Activated CD4-positive, alpha-beta T cell treated with anti-CD3 and anti-CD28 coated beads for 36 hours (primary cell): ENCODE measurements around the gene KCNE3. TPM values are rescaled to one million over a fixed set of nuclear protein-coding genes. Genes with fewer than 3 reads are reported as not detected.

Source experiments
- ATAC-seq: fragments of 200-7000 bp; cut with Tn5 transposase; one replicate; pipeline ENCODE4 v1.10.0; 2021; ENCODE audit warnings: mild to moderate bottlenecking, moderate library complexity
- CTCF ChIA-PET: fragments of 350-600 bp; sonication (Branson Sonifier 250); formaldehyde crosslinking; loops from one replicate; lab custom pipeline; 2021; ENCODE audit warnings: antibody characterized with exemption; lab: Charles Lee
- POLR2A ChIA-PET: fragments of 350-600 bp; sonication (Branson Sonifier 250); formaldehyde crosslinking; loops from one replicate; lab custom pipeline; 2021; ENCODE audit warnings: antibody characterized with exemption, inconsistent platforms; lab: Charles Lee
- DNase-seq: peaks from one replicate; pipeline ENCODE4 v3.0.0-alpha.2; 2020
- H3K27ac Mint-ChIP-seq: one replicate; pipeline ENCODE4 v1.8.0; 2021; ENCODE audit warnings: mixed read lengths
- H3K27me3 Mint-ChIP-seq: one replicate; pipeline ENCODE4 v1.8.0; 2021; ENCODE audit warnings: mixed read lengths
- H3K36me3 Mint-ChIP-seq: one replicate; pipeline ENCODE4 v1.8.0; 2021; ENCODE audit warnings: low read depth, mixed read lengths
- H3K4me1 Mint-ChIP-seq: one replicate; pipeline ENCODE4 v1.8.0; 2021; ENCODE audit warnings: mixed read lengths
- H3K4me3 Mint-ChIP-seq: one replicate; pipeline ENCODE4 v1.8.0; 2021; ENCODE audit warnings: mild to moderate bottlenecking, moderate library complexity, mixed read lengths
- H3K9me3 Mint-ChIP-seq: one replicate; pipeline ENCODE4 v1.8.0; 2021; ENCODE audit warnings: low read depth, mixed read lengths
- intact Hi-C, 2 experiments: fragments of 100-400 bp; cut with DNase I in 1 of 2; cut with micrococcal nuclease in 1 of 2; formaldehyde crosslinking; loops; one replicate each; pipeline versions ENCODE4 v1.14.2 to v1.15.1; 2022 to 2024; cut with DNase I, micrococcal nuclease
- total RNA-seq, 2 experiments: library from RNA; stranded (reverse); gene quantifications; one replicate each; pipeline ENCODE4 v1.2.3, GENCODE V29; 2021

KCNE3 gene
- total RNA-seq, 2 experiments from 2014 or later: not detected

GRCh38 chr11:74459584-74459983 lies 7.8 kb downstream of the KCNE3 start:
- Mint-ChIP-seq H3K36me3 (no peaks in the 10 kb centered on the region), H3K4me3 (no peak overlapping the region), H3K27ac (no peak overlapping the region), H3K9me3 (no peaks in the 10 kb centered on the region), H3K4me1 (no peaks in the 10 kb centered on the region), H3K27me3 (peaks cover 4% of the 10 kb centered on the region)
- DNase-seq (no peak), ATAC-seq (no peak)
- POLR2A ChIA-PET: no interaction called here
- CTCF ChIA-PET: no interaction called here
- intact Hi-C loops: no loop called here

DNA sequence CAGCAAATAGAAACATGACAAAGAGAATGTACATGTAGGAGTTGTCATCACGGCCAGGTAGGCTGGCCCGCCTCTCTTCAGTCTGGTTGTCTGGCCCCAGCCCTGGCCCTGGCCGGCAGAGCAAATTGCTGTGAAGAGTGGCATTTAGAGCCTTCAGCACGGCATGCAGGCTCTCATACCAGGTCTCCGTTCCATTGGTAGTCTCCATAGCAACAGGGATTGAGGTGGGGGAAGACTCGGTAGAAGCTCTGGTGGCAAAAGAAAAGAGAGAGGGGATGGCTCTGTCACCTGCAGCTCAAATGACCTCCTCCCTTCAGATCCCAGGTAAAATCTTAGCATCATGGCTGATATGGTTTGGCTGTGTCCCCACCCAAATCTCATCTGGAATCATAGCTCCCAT lies 10.0 kb downstream of the KCNE3 start:
- Mint-ChIP-seq H3K27me3 (peaks cover 4% of the 10 kb centered on the region), H3K36me3 (no peaks in the 10 kb centered on the region), H3K4me1 (no peaks in the 10 kb centered on the region), H3K4me3 (no peak overlapping the region), H3K27ac (no peak overlapping the region), H3K9me3 (no peaks in the 10 kb centered on the region)
- no peak for ATAC-seq
- no peak for DNase-seq
- CTCF ChIA-PET: interaction anchor here (1.9 kb wide), 1 partner anchor 114 kb away, joined by 7 read pairs; no protein-coding TSS in a partner anchor
- intact Hi-C loops: no loop called here
- POLR2A ChIA-PET: no interaction called here

- intact Hi-C loops: loop anchor here (1.0 to 5.0 kb wide), 3 partner anchors 117 to 419 kb away; no protein-coding TSS in a partner anchor
- ChIA-PET POLR2A (no interaction called here), CTCF (interaction anchor here (0.6 to 6.5 kb wide), 29 partner anchors 10 to 512 kb away, joined by 3 to 89 read pairs (median 4); partner anchors contain the start of genes KCNE3 and LIPT2)
- Mint-ChIP-seq H3K27me3 (peaks cover 6% of the 10 kb centered on the region), H3K4me3 (no peak overlapping the region), H3K36me3 (no peaks in the 10 kb centered on the region), H3K27ac (no peak overlapping the region), H3K9me3 (no peaks in the 10 kb centered on the region), H3K4me1 (peaks cover 4% of the 10 kb centered on the region)
- ATAC-seq (peak; percentile 75), DNase-seq (peak; percentile 83)
These were observed 13.9 kb downstream of the KCNE3 start for GRCh38 chr11:74453373-74453975.

- ChIA-PET CTCF (interaction anchor here (0.7 to 6.5 kb wide), 17 partner anchors 9 to 694 kb away, joined by 3 to 89 read pairs (median 4); partner anchors contain the start of genes KCNE3 and LIPT2), POLR2A (no interaction called here)
- Mint-ChIP-seq H3K27me3 (peaks cover 6% of the 10 kb centered on the region), H3K4me3 (no peak overlapping the region), H3K9me3 (no peaks in the 10 kb centered on the region), H3K36me3 (no peaks in the 10 kb centered on the region), H3K4me1 (peaks cover 4% of the 10 kb centered on the region), H3K27ac (no peak overlapping the region)
- DNase-seq (no peak), ATAC-seq (no peak)
- intact Hi-C loops: loop anchor here in 1 of 2 experiments (2.0 to 5.0 kb wide), 2 partner anchors 274 to 420 kb away; no protein-coding TSS in a partner anchor
These were observed 15.0 kb downstream of the KCNE3 start for GRCh38 chr11:74452366-74452765.

DNA sequence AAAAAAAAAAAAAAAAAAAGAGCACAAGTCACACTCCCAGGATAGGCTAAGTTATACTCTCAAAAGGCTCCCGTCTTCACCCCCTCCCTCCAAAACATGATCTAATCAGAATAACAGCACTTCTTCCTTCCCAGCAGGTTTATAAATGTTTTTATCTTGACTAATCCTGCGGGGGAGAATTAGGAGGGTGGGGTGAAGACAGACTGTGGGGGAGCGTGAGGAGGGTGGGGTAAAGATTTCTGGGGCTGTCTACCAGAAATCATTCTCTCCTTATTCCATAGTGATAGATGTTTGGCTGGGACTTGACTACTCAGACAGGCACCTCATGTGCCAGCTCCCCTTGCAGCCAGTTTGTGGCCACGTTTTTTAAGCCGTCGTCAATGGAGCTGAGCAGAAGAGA lies 17.0 kb downstream of the KCNE3 start:
- Mint-ChIP-seq H3K27me3 (peaks cover 6% of the 10 kb centered on the region), H3K27ac (no peak overlapping the region), H3K9me3 (no peaks in the 10 kb centered on the region), H3K4me1 (peaks cover 4% of the 10 kb centered on the region), H3K36me3 (no peaks in the 10 kb centered on the region), H3K4me3 (no peak overlapping the region)
- POLR2A ChIA-PET: no interaction called here
- intact Hi-C loops: loop anchor here in 1 of 2 experiments (5.0 kb wide), 1 partner anchor 422 kb away; no protein-coding TSS in a partner anchor
- CTCF ChIA-PET: interaction anchor here (0.6 to 6.5 kb wide), 40 partner anchors 12 to 436 kb away, joined by 3 to 102 read pairs (median 5); partner anchors contain the start of genes LIPT2 and PGM2L1
- DNase-seq (no peak), ATAC-seq (no peak)

DNA sequence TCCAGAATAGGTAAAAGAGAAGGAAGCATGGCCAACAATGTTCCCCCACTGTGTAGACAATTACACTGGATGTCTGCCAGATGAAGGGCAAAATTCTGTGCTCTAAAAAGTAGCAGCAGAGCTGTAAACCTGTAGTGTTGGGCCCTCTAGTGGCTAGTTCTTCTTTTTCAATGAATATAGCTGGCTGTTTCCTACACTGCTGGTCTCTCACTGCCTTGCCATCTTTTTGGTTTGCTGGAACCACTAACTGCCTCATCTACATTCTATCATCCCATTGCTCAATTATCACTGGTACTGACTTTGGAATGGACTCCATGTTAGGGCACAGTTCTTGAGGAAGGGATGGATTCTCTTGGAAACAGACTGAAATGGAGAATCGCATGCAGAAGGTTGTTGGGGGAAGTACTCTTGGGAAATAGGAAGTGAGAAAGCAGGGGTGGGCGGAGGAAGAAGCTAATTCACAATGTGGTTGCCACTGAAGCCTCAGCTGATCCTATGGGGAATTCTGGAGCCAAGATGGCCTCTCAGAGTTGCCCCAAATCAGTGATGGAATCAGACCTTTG lies 17.9 kb downstream of the KCNE3 start:
- no peak overlapping the region for H3K27ac Mint-ChIP-seq
- peaks cover 6% of the 10 kb centered on the region for H3K27me3 Mint-ChIP-seq
- peaks cover 4% of the 10 kb centered on the region for H3K4me1 Mint-ChIP-seq
- H3K9me3 Mint-ChIP-seq: no peaks in the 10 kb centered on the region
- intact Hi-C loops: loop anchor here (1.0 to 5.0 kb wide), 3 partner anchors 61 to 487 kb away; no protein-coding TSS in a partner anchor
- no peaks in the 10 kb centered on the region for H3K36me3 Mint-ChIP-seq
- ATAC-seq (peak; percentile 94), DNase-seq (peak; percentile 47)
- no peak overlapping the region for H3K4me3 Mint-ChIP-seq
- CTCF ChIA-PET: interaction anchor here (0.6 to 6.5 kb wide), 47 partner anchors 11 to 435 kb away, joined by 3 to 102 read pairs (median 4); partner anchors contain the start of genes KCNE3, LIPT2 and PGM2L1
- POLR2A ChIA-PET: interaction anchor here (1.0 to 1.1 kb wide), 3 partner anchors 51 to 194 kb away, joined by 3 to 5 read pairs (median 3); partner anchors contain the start of gene PGM2L1

GRCh38 chr11:74447720-74448119 lies 19.6 kb downstream of the KCNE3 start:
- Mint-ChIP-seq H3K9me3 (no peaks in the 10 kb centered on the region), H3K27ac (no peak overlapping the region), H3K4me1 (peaks cover 4% of the 10 kb centered on the region), H3K4me3 (no peak overlapping the region), H3K36me3 (no peaks in the 10 kb centered on the region), H3K27me3 (peaks cover 5% of the 10 kb centered on the region)
- intact Hi-C loops: loop anchor here in 1 of 2 experiments (5.0 kb wide), 1 partner anchor 485 kb away; no protein-coding TSS in a partner anchor
- DNase-seq (no peak), ATAC-seq (no peak)
- POLR2A ChIA-PET: no interaction called here
- CTCF ChIA-PET: interaction anchor here (0.6 to 5.9 kb wide), 9 partner anchors 9 to 208 kb away, joined by 3 to 102 read pairs (median 5); no protein-coding TSS in a partner anchor

- Mint-ChIP-seq H3K27ac (no peak overlapping the region), H3K4me3 (no peak overlapping the region), H3K36me3 (no peaks in the 10 kb centered on the region), H3K4me1 (peaks cover 4% of the 10 kb centered on the region), H3K27me3 (no peaks in the 10 kb centered on the region), H3K9me3 (no peaks in the 10 kb centered on the region)
- ChIA-PET CTCF (interaction anchor here (0.7 to 5.9 kb wide), 4 partner anchors 18 to 281 kb away, joined by 4 to 102 read pairs (median 6); no protein-coding TSS in a partner anchor), POLR2A (no interaction called here)
- no peak for DNase-seq
- intact Hi-C loops: loop anchor here in 1 of 2 experiments (5.0 kb wide), 1 partner anchor 484 kb away; no protein-coding TSS in a partner anchor
- no peak for ATAC-seq
These were observed 20.8 kb downstream of the KCNE3 start for GRCh38 chr11:74446532-74446938.

- H3K9me3 Mint-ChIP-seq: peaks cover 7% of the 10 kb centered on the region
- DNase-seq (no peak), ATAC-seq (no peak)
- no peak overlapping the region for H3K27ac Mint-ChIP-seq
- no peaks in the 10 kb centered on the region for H3K27me3 Mint-ChIP-seq
- H3K4me1 Mint-ChIP-seq: no peaks in the 10 kb centered on the region
- CTCF ChIA-PET: interaction anchor here (0.7 to 2.0 kb wide), 7 partner anchors 9 to 964 kb away, joined by 3 to 11 read pairs (median 5); partner anchors contain the start of gene PGM2L1
- POLR2A ChIA-PET: interaction anchor here (0.8 kb wide), 1 partner anchor 19 kb away, joined by 5 read pairs; no protein-coding TSS in a partner anchor
- intact Hi-C loops: no loop called here
- H3K4me3 Mint-ChIP-seq: no peak overlapping the region
- H3K36me3 Mint-ChIP-seq: no peaks in the 10 kb centered on the region
These were observed 23.0 kb downstream of the KCNE3 start for GRCh38 chr11:74444173-74444826.

GRCh38 chr11:74443071-74443864 lies 24.1 kb downstream of the KCNE3 start:
- Mint-ChIP-seq H3K27ac (no peak overlapping the region), H3K36me3 (no peaks in the 10 kb centered on the region), H3K4me1 (no peaks in the 10 kb centered on the region), H3K27me3 (no peaks in the 10 kb centered on the region), H3K9me3 (peaks cover 7% of the 10 kb centered on the region), H3K4me3 (no peak overlapping the region)
- ChIA-PET POLR2A (interaction anchor here (0.8 kb wide), 1 partner anchor 20 kb away, joined by 5 read pairs; no protein-coding TSS in a partner anchor), CTCF (interaction anchor here (0.8 to 2.0 kb wide), 6 partner anchors 10 to 187 kb away, joined by 3 to 11 read pairs (median 6); partner anchors contain the start of gene PGM2L1)
- DNase-seq (no peak), ATAC-seq (no peak)
- intact Hi-C loops: no loop called here
